ENCODE data around the gene UBA5.
"Not testable (repeated sequence)": the region's sequence is repeated elsewhere in the genome, so short reads cannot be mapped to it uniquely, and the experiment has no call there.

The UBA5 gene

GRCh38 chr3:132660052-132660810 is at the start of gene UBA5:
TSS of gene UBA5 (plus strand) at chr3:132660329. CDS start at chr3:132660538, 209 bp downstream.
- DNase-seq: peak; percentile 70 to 75

- not testable (repeated sequence) for DNase-seq
Observed at GRCh38 chr3:132615301-132615700, 44.8 kb upstream of the UBA5 start.

GRCh38 chr3:132615881-132616280 is 44.2 kb upstream of the UBA5 start:
- no peak for DNase-seq

- no peak for DNase-seq
Observed at GRCh38 chr3:132616780-132617179, 43.3 kb upstream of the UBA5 start.

- no peak for DNase-seq
Observed at GRCh38 chr3:132622148-132622547, 38.0 kb upstream of the UBA5 start.

GRCh38 chr3:132622761-132623160 is 37.4 kb upstream of the UBA5 start:
- no peak for DNase-seq

- no peak for DNase-seq
Observed at GRCh38 chr3:132623646-132624045, 36.5 kb upstream of the UBA5 start.

- no peak for DNase-seq
Observed at GRCh38 chr3:132624790-132625189, 35.3 kb upstream of the UBA5 start.

- no peak for DNase-seq
Observed at GRCh38 chr3:132625613-132626012, 34.5 kb upstream of the UBA5 start.

GRCh38 chr3:132626955-132627354 is 33.2 kb upstream of the UBA5 start:
- DNase-seq: no peak

- DNase-seq: no peak
Observed at GRCh38 chr3:132628157-132628556, 32.0 kb upstream of the UBA5 start.

GRCh38 chr3:132629928-132630327 is 30.2 kb upstream of the UBA5 start:
- no peak for DNase-seq

GRCh38 chr3:132630612-132631011 is 29.5 kb upstream of the UBA5 start:
- no peak for DNase-seq

GRCh38 chr3:132635052-132635451 is 25.1 kb upstream of the UBA5 start:
- no peak for DNase-seq

- no peak for DNase-seq
Observed at GRCh38 chr3:132637590-132637989, 22.5 kb upstream of the UBA5 start.

- DNase-seq: no peak
Observed at GRCh38 chr3:132638706-132639105, 21.4 kb upstream of the UBA5 start.

GRCh38 chr3:132641427-132641826 is 18.7 kb upstream of the UBA5 start:
- not testable (repeated sequence) for DNase-seq

- DNase-seq: peak in 1 of 2 donors; percentile 19
Observed at GRCh38 chr3:132641837-132642538, 18.1 kb upstream of the UBA5 start.

- no peak for DNase-seq
Observed at GRCh38 chr3:132642539-132642847, 17.6 kb upstream of the UBA5 start.

- DNase-seq: no peak
Observed at GRCh38 chr3:132643366-132643765, 16.8 kb upstream of the UBA5 start.

- DNase-seq: no peak
Observed at GRCh38 chr3:132645058-132645457, 15.1 kb upstream of the UBA5 start.

- DNase-seq: no peak
Observed at GRCh38 chr3:132650153-132650552, 10.0 kb upstream of the UBA5 start.

- no peak for DNase-seq
Observed at GRCh38 chr3:132652640-132653270, 7.4 kb upstream of the UBA5 start.

- no peak for DNase-seq
Observed at GRCh38 chr3:132654190-132654589, 5.9 kb upstream of the UBA5 start.

Measured in hippocampal formation (tissue), 2 donors.